ENCODE results near the gene WNT4.

WNT4 gene

DNA sequence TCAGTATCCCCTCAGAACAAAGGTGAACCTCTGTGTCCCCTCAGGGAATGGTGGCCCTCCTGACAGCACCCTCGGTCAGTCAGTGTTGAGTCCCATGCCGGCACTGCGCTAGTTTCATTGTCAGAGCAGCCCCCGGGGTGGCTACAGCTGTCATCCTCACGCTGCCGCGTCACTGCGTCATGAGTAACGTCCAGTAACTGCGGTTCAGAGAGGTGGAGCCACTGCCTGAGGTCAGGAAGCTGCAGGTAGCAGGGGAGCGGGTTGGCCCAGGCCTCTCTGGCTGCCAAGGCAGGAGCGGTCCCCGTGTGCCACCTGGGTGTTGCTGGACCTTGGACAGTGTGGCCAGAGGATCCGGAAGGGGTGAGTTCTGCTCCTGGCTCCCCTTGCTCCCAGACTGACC lies 20.2 kb upstream of the WNT4 start:
- no peak for DNase-seq

- DNase-seq: no peak
Observed at GRCh38 chr1:22159891-22160290, 17.0 kb upstream of the WNT4 start.

DNA sequence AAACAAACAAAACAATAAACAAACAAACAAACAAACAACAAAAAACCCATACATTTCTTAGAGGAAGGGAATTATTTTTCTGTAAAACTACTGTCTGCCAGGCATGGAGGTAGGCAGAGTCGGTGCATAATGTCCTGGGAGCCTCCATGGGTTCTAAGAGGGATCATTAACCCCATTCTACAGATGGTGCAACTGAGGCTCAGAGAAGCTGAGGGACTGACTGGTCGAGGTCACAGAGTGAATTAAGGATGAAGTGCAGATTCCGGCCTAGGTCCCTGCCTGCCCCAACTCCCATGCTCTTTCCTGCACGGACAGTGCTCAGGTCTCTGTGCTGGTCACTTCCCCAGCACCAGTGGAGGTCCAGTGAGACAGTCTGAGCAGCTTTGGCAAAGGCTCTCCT lies 15.8 kb upstream of the WNT4 start:
- DNase-seq: no peak

DNA sequence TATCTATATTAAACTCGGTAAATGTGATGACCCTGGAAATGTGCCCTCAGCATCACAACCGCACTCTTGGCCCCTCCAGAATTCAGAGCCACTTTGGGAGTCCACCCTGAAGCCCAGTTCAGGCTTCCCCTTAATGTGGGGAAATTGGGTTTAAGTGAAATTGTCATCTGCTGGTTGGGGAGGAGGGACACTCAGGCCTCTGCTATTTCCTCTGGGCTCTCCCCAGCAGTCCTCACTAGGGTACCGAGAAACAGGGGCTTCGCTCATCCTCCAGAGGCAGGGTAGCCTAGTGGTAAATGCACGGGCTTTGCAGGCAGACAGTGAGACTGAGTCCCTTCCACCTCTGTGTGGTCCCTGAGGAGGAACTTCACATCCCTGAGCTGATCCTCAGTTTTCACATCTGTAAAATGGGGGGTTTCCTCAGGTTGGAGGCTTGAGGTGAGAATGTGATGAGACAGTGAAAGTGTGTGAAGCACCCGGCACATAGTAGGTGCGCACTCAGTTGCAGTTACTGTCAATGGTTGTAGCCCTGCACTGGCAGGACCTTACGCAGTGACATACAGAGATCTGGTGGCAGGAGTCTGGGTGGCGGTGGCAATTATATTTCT lies 14.6 kb upstream of the WNT4 start:
- DNase-seq: no peak

DNA sequence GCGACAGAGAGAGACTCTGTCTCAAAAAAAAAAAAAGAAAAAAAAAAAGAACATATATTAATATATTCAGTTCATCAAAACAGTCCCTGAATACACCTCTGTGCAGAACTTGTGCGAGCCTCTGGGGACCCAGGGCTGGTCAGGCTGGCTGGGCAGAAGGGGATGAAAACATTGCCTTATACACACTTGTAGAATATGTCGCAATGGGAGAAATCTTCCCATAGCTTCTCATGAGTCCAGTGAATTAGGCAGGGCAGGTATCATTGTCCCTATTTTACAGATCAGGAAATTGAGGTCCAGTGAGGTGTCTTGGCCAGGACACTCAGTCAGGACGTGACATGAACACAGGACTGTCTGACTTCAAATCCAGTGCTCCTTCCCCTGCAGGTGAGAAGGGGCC lies 12.6 kb upstream of the WNT4 start:
- no peak for DNase-seq

GRCh38 chr1:22154626-22155025 lies 11.7 kb upstream of the WNT4 start:
- no peak for DNase-seq

GRCh38 chr1:22153660-22154437 lies 11.0 kb upstream of the WNT4 start:
- DNase-seq: no peak

- DNase-seq: no peak
Observed at GRCh38 chr1:22150923-22151322, 8.0 kb upstream of the WNT4 start.

DNA sequence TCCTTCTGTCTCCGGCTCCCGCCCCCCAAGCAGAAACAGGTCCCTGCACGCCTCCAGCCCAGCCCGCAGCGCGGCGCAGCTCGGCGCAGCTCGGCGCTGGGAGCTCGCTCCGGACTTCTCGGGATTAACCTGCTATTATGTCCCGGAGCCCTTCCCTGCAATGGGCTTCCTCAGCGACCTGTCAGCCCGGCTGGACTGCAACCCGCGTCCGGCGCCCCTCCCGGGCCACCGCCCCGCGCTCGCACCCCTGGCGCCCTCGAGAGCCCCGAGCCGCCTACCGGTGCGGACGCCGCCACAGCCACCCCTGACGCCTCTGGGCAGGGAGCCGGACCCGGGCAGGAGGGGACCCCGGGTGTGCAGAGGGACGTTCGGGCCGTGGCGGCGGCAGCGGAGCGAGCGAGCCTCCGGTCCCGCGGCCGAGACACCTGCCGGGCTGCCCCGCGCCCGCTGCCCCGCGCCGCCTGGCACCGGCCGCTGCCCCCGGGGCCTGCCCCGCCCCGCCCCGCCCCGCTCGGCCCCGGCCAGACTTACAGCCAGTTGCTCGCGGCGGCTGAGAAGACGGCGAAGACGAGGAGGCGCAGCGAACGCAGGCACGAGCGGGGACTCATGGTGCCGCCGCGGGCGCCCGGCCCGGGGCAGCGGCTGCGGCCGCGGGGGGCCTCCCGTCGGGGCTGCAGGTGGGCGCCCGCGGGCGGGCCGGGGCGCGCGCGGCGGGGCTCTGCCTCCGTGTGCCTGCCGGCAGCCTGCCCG lies 407 bp downstream of the WNT4 start:
- no peak for DNase-seq

GRCh38 chr1:22141554-22142314 lies 1.2 kb downstream of the WNT4 start:
- DNase-seq: no peak

GRCh38 chr1:22140694-22141093 lies 2.2 kb downstream of the WNT4 start:
- no peak for DNase-seq

DNA sequence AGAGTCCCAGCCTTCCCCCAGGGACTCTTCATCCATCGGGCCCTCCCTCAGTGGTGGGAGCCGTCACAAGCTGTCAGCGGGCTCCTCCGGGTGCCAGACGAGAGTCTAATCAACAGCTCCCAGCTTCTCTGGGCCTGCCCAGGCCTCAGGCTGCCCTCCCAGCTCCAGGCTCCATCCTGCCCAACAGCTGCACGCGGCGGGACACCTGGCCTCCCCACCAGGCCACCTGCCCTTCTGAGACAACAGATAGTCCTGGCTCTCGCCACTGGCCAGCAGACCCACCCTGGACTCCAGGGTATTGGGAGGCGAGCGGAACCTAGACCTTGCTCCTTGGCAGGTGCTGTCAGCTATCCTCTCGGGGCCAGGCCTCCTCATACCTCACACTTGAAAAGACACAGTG lies 3.1 kb downstream of the WNT4 start:
- DNase-seq: peak; percentile 9

DNA sequence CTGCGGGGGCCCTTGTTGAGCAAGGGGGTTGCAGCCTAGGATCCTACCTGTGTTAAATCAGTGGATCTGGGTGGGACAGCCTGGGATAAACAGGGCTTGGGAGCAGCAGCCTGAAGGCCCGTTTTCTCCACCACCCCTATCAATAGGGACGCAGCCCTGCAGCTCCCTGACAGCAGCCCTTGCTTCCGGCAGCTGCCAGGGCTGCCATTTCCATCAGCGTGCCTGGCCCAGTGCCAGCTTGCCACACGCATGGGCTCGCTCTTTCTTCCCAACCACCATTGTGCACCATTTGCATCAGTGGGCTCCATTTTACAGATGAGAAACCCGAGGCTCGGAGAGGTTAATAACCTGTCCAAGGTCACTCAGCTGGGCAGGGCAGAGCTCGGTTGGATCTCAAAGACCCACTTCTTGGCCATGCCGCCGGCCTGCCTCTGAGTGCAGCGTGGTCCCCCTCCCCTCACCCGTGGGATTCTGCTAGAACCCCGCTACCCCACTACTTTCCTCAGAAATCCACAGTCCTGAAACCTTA lies 3.8 kb downstream of the WNT4 start:
- peak; percentile 58 for DNase-seq

DNA sequence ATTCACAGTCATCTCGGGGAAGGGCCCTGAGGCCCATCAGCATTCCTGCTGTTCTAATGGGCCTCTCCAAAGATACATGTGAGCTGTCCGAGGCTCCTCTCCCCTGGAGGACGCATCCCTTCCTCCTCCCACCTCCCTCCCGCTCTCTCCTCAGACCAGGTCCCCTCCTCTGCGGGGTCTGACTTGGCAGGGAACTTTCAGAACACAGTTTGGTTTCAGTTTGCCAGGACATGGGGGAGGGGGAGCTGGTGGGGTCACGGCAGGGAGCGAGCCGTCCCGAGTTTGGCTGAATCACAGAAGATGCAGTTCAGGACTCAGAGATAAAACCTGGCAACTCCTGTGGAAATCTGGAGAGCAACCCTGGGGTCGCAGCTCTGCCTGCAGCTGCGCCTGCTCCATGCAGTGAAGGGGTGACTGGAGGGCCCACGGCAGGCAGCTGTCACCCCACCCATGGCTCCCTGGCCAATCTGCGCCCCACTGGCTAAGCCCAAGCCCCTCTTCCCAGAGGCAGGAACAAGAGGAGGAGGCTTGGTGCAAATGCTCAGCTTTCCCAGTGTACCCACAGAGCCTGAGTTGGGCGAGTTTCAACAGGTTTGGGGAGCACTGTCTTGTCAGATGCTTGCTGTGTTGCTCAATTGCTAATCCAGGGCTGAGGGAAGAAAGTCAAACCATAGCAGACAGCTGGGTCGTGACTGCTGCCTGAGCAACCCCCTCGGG lies 5.7 kb downstream of the WNT4 start:
- no peak for DNase-seq

DNA sequence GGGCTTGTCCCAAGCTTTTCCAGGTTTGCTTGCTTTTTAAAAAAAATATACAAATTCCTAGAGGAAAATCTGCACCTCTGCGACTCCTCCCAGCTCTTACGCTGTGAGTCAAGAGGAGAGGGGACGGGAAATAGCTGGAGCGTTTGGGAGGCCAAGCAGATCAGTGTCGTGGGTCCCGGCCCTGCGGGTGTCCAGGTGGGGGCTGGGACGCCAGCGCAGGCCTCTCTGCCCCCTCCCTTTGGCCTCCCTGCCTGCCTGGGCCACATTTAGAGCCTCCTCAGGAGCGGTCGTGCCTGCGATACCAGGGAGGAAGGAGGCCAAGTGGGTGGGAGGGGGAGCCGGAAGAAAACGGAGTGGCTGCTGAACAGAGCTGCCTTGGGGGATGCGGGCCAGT lies 9.0 kb downstream of the WNT4 start:
- DNase-seq: no peak

GRCh38 chr1:22133247-22133930 lies 9.5 kb downstream of the WNT4 start:
- no peak for DNase-seq

DNA sequence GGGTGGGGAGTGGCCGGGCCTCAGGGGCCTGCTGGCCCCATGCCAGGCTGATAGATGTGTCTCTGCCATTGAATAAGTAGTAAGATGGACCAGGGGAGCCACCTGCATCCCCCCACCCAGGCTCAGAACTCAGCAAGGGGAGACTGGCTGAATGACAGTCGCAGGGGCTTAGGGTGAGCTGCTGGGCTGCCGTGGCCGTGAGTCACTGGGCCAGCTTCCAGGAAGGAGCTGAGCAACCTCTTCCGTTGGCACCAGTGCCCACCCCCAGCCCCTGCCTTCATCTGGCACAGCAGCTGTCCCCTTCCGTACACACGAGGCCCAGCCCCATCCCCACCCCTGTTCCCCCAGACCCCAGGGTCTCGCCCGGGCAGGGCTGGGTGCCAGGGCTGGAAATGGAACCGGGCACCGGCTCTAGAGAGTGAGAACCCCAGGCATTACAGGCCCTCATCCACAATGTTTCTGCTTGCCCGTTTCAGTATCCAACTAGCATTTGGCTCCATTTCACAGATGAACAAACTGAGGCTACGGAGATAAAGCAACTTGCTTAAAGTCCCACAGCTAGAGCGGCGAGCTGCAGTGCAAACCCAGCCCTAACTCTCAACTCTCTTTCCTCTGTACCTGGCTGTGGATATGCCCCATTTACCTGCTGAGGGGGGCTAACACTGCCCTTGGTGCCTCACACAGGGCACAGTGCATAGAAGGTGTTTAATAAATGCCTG lies 10.2 kb downstream of the WNT4 start:
- DNase-seq: no peak

- peak; percentile 52 for DNase-seq
Observed at GRCh38 chr1:22131875-22132486, 10.9 kb downstream of the WNT4 start.

DNA sequence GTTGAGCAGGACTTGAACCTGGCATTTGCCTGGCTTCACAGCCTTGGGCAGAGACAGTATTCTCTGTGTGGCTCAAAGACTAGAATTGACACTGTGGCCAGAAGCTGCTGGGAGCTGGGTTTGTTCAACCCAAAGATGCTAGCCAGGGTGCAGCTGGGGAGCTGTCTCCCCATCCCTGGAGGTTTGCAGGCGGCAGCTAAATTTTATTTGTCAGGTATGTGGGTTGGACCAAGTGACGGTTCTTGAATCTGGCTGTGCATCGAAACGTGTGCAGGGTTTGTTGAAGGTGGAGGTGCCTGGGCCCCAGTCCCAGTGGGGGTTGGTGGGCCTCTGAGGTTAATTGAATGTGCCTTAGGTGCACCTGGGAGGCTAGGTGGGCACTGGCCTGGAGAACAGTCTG lies 11.8 kb downstream of the WNT4 start:
- DNase-seq: no peak

DNA sequence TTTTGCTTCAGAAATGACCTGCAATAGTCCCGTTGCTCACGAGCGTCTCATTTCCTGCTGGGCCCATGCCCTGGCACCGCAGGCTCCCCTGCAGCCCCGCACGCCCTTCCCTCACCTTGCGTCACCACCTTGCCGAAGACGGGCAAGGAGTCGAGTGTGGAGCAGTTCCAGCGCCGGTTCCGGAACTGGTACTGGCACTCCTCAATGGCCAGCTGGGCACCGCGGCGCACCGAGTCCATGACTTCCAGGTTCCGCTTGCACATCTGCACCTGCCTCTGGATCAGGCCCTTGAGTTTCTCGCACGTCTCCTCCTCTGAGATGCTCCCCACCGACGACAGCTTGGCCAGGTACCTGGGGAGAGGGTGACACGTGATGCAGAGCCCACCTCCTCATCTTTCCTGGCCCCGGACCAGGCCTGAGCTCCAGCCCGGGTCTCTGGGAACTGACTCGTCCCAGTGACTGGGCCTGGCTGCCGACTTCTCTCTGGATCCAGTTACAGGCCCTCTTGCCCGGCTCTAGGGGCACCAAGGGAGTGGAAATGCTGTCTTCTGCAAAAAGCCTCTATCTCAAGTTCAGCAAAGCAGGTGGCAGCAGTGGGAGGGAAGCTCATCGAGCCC lies 13.3 kb downstream of the WNT4 start:
- DNase-seq: no peak
